ENCODE data around the gene ZNF536. TPM values are rescaled to one million over a fixed set of nuclear protein-coding genes. Genes with fewer than 3 reads are reported as not detected.
A peak's percentile ranks its signal among the peaks of the same experiment; 100 is the strongest.

Gene ZNF536
- total and polyA plus RNA-seq, 7 donors: 0.01 to 0.94 (median 0.20) TPM; not detected in 1

DNA sequence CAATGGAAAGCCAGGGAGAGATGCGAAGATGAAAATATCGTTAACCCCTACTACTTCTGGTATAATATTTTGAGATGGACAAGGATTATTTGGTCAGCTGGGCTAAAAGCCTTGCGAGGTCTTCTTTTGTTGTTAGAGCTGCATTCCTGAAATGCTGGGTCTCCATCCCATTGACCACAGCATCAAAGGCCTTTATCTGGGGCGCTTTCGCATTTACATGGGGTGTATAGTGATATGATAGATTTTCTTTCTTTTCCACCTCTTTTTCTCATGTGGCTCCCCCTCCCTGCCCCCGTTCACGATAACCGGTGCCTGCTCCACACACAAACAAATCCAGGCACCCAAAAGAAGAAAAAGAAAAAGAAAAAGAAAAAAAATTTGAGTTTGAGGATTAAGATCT lies 77.5 kb downstream of the ZNF536 start:
- Histone ChIP-seq H3K36me3 (ENCODE audit: insufficient read depth in 1 of 2, low read depth in 1 of 2) (no peaks in the 10 kb centered on the region), H3K27me3 (ENCODE audit: insufficient read depth in 3 of 3, low read length in 2 of 3) (peaks cover 0 to 32% (median 10%) of the 10 kb centered on the region in 3 donors), H3K9me3 (no peaks in the 10 kb centered on the region), H3K4me3 (peak overlapping the region; percentile 42), H3K27ac (peak overlapping the region; percentile 36), H3K4me1 (no peaks in the 10 kb centered on the region)
- WGBS, 3 donors: 31 to 60% (median 31%) methylated on average over 8 of the region's 8 CpGs
- DNase-seq (no peak), ATAC-seq (no peak)
- TF ChIP-seq, protein P1, sequence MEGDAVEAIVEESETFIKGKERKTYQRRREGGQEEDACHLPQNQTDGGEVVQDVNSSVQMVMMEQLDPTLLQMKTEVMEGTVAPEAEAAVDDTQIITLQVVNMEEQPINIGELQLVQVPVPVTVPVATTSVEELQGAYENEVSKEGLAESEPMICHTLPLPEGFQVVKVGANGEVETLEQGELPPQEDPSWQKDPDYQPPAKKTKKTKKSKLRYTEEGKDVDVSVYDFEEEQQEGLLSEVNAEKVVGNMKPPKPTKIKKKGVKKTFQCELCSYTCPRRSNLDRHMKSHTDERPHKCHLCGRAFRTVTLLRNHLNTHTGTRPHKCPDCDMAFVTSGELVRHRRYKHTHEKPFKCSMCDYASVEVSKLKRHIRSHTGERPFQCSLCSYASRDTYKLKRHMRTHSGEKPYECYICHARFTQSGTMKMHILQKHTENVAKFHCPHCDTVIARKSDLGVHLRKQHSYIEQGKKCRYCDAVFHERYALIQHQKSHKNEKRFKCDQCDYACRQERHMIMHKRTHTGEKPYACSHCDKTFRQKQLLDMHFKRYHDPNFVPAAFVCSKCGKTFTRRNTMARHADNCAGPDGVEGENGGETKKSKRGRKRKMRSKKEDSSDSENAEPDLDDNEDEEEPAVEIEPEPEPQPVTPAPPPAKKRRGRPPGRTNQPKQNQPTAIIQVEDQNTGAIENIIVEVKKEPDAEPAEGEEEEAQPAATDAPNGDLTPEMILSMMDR (IDR thresholded peaks at IDR 0.05): no peak
- intact Hi-C loops (cut with DNase I): no loop called here

DNA sequence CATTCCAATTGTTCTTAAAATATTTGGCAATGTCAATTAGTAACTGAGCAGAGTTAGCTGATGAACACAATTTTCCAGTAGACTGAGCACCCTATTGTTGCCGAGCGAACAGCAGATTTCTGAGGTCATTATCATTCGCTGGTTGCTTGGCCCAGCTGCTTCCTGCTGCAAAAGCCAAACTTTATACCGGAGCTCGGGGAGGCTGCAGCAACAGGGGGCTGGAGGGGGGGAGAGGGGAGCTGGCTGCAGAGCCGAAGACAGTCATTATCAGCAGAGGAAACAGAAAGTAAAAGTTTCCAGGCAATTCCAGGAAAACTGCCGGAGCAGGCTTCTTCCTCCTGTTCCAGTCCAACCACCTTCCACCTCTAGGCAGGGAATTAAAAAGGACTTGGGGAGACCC lies 77.9 kb downstream of the ZNF536 start:
- DNase-seq: no peak

DNA sequence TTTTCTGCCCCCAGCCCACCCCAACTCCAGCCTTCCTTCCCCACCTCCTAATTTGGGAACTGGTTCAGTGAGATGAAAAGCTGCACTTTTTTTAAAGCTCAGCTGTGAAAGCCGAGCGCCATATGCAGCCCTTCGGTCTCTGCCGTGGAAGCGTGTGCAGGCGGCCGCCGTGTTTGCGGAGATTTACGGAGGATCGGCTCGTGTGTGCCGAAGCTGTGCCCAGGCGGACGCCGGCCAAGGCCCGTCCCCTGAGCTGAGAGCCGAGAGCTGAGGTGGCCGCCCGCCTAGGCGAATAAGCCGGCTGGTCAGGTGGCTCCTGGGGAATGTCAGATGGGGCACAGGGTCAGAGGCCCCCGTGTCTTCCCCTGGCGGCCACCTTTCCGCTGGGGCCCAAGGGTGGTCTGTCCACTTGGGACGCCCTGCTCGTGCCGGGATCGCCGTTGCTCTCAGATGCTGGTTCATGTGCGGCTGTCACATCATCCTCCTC lies 78.7 kb downstream of the ZNF536 start:
- peak in 2 of 4 donors; percentile 26 to 27 for ATAC-seq
- H3K27ac ChIP-seq: no peak overlapping the region
- intact Hi-C loops (cut with DNase I): no loop called here
- WGBS, 3 donors: 12 to 16% (median 15%) methylated on average over 31 of the region's 31 CpGs
- no peaks in the 10 kb centered on the region for H3K36me3 ChIP-seq (ENCODE audit: insufficient read depth in 1 of 2, low read depth in 1 of 2)
- H3K4me1 ChIP-seq: no peaks in the 10 kb centered on the region
- H3K27me3 ChIP-seq (ENCODE audit: insufficient read depth in 3 of 3, low read length in 2 of 3): peaks cover 0 to 32% (median 5%) of the 10 kb centered on the region in 3 donors
- H3K9me3 ChIP-seq: no peaks in the 10 kb centered on the region
- peak overlapping the region; percentile 42 for H3K4me3 ChIP-seq
- no peak for DNase-seq
- TF ChIP-seq, protein P1 (IDR thresholded peaks at IDR 0.05): no peak

More for the DNA sequence above, 77.9 kb downstream of the ZNF536 start:
- peak in 3 of 4 donors; percentile 22 to 46 (median 37) for ATAC-seq
- H3K4me3 ChIP-seq: peak overlapping the region; percentile 42
- peak overlapping the region; percentile 36 for H3K27ac ChIP-seq
- H3K4me1 ChIP-seq: no peaks in the 10 kb centered on the region
- intact Hi-C loops (cut with DNase I): no loop called here
- H3K27me3 ChIP-seq (ENCODE audit: insufficient read depth in 3 of 3, low read length in 2 of 3): peaks cover 0 to 32% (median 10%) of the 10 kb centered on the region in 3 donors
- H3K36me3 ChIP-seq (ENCODE audit: insufficient read depth in 1 of 2, low read depth in 1 of 2): no peaks in the 10 kb centered on the region
- no peaks in the 10 kb centered on the region for H3K9me3 ChIP-seq
- TF ChIP-seq, protein P1 (IDR thresholded peaks at IDR 0.05): no peak
- WGBS, 3 donors: 6 to 15% (median 12%) methylated on average over 7 of the region's 7 CpGs

DNA sequence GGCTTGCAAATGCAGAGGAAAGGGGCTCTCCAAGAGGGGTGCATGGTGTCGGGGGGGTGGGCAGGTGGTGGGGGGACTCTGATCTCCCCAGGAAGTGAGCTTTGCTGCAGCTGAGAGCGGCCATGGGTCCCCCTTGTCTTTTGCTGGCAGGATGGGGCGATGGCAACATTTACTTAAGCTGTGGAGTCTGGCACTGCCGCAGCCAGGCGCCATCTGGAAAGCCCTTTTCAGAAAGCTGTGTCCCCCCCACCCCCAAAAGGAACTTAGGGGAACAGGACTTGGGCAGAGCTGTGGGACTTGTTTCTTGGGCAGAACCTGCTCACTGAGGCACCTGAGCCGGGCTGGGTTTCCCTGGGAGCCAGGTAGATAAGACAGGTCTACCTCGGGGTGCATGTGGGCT lies 80.7 kb downstream of the ZNF536 start:
- intact Hi-C loops (cut with DNase I): no loop called here
- 85 to 95% (median 94%) methylated on average over 7 of the region's 7 CpGs for WGBS, 3 donors
- Histone ChIP-seq H3K36me3 (ENCODE audit: insufficient read depth in 1 of 2, low read depth in 1 of 2) (no peaks in the 10 kb centered on the region), H3K4me1 (no peaks in the 10 kb centered on the region), H3K27me3 (ENCODE audit: insufficient read depth in 3 of 3, low read length in 2 of 3) (peaks cover 0 to 25% (median 6%) of the 10 kb centered on the region in 3 donors), H3K9me3 (no peaks in the 10 kb centered on the region), H3K27ac (no peak overlapping the region), H3K4me3 (no peak overlapping the region)
- ATAC-seq (no peak), DNase-seq (no peak)
- TF ChIP-seq, protein P1 (IDR thresholded peaks at IDR 0.05): no peak

DNA sequence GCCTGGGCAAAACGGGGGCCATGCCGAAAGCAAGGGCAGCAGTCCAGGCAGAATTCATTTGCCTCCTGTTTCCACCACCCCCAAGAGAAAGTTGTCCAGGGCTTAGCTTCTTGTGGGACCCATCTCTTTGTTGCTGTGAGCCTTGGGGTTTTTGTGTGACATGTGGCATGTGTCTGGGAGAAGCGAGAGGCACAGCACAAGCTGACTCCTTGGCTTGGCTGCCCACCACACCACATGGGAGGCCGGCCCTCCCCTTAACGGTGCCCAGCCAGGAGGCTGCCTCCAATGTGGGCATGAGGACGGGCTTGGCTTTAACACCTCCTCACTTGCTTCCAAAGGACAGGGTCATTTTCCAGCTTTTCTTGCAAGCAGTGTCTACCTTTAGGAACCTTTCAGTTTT lies 81.6 kb downstream of the ZNF536 start:
- intact Hi-C loops (cut with DNase I): no loop called here
- DNase-seq (no peak), ATAC-seq (no peak)
- H3K27ac ChIP-seq: no peak overlapping the region
- 47 to 63% (median 48%) methylated on average over 6 of the region's 6 CpGs for WGBS, 3 donors
- H3K9me3 ChIP-seq: no peaks in the 10 kb centered on the region
- H3K4me1 ChIP-seq: no peaks in the 10 kb centered on the region
- H3K27me3 ChIP-seq (ENCODE audit: insufficient read depth in 3 of 3, low read length in 2 of 3): peaks cover 0 to 19% (median 6%) of the 10 kb centered on the region in 3 donors
- no peaks in the 10 kb centered on the region for H3K36me3 ChIP-seq (ENCODE audit: insufficient read depth in 1 of 2, low read depth in 1 of 2)
- TF ChIP-seq, protein P1 (IDR thresholded peaks at IDR 0.05): no peak
- H3K4me3 ChIP-seq: no peak overlapping the region
